Panc1 (cell line): ENCODE measurements around the gene ZNF516. TPM values are rescaled to one million over a fixed set of nuclear protein-coding genes. Genes with fewer than 3 reads are reported as not detected.

Experiments
- ATAC-seq: fragments of 200-7000 bp; cut with Tn5 transposase; 2 replicates; pipeline ENCODE4 v1.9.1; 2020; ENCODE audit warnings: mild to moderate bottlenecking, moderate library complexity
- BruUV-seq: library from RNA; stranded (reverse); fragments of 400-500 nt; replicated peaks from 2 replicates; lab custom pipeline; 2021; lab: Mats Ljungman, UMichigan
- CTCF ChIA-PET: fragments of 300-600 bp; sonication (Branson Sonifier 250); formaldehyde crosslinking; loops from one replicate; lab custom pipeline; 2022; ENCODE audit warnings: antibody characterized with exemption; lab: Charles Lee
- POLR2A ChIA-PET: fragments of 300-600 bp; sonication (Branson Sonifier 250); formaldehyde crosslinking; loops from one replicate; lab custom pipeline; 2022; ENCODE audit warnings: antibody characterized with exemption; lab: Charles Lee
- DNase-seq: peaks from one replicate; pipeline ENCODE4 v3.0.0-alpha.2; 2010; ENCODE audit warnings: low read depth, low spot score
- H3K27ac ChIP-seq: 2 replicates; pipeline ENCODE4 v1.5.1; 2011; ENCODE audit warnings: mild to moderate bottlenecking, low read length, inconsistent platforms
- H3K27me3 ChIP-seq: fragments of 200-500 bp; sonication (Bioruptor generic); 2 replicates; pipeline ENCODE4 v1.6.0; 2014; ENCODE audit warnings: low read length, inconsistent platforms; ENCODE audit not compliant: control insufficient read depth, insufficient read depth
- H3K36me3 ChIP-seq: fragments of 200-500 bp; sonication (Bioruptor generic); 2 replicates; pipeline ENCODE4 v1.5.1; 2014; ENCODE audit warnings: inconsistent platforms, mild to moderate bottlenecking, low read length, moderate library complexity; ENCODE audit not compliant: control insufficient read depth, insufficient read depth
- H3K4me1 ChIP-seq: 2 replicates; pipeline ENCODE4 v1.5.1; 2011; ENCODE audit warnings: inconsistent platforms, mild to moderate bottlenecking, low read length, moderate library complexity; ENCODE audit not compliant: control insufficient read depth, insufficient read depth
- H3K4me3 ChIP-seq, 2 experiments: 2 replicates each; pipeline ENCODE4 v1.5.1; 2011 to 2012; ENCODE audit warnings: low read depth in 2 of 2, low read length in 2 of 2, mild to moderate bottlenecking in 2 of 2, inconsistent platforms in 1 of 2, moderate library complexity in 1 of 2
- H3K9me3 ChIP-seq: fragments of 200-500 bp; sonication (Bioruptor generic); 2 replicates; pipeline ENCODE4 v1.5.1; 2014; ENCODE audit warnings: low read depth, mild to moderate bottlenecking, inconsistent platforms, low read length, moderate library complexity; ENCODE audit not compliant: control insufficient read depth, insufficient read depth
- POLR2AphosphoS5 ChIP-seq: IDR thresholded peaks from 2 replicates; pipeline ENCODE4 v1.6.1; 2012; ENCODE audit warnings: mild to moderate bottlenecking, low read depth, low read length, moderate library complexity
- SIN3A ChIP-seq: IDR thresholded peaks from 2 replicates; pipeline ENCODE4 v1.6.1; 2012; ENCODE audit warnings: low read depth, mild to moderate bottlenecking, low read length, moderate library complexity, borderline replicate concordance; ENCODE audit not compliant: insufficient read depth
- TCF7L2 ChIP-seq: IDR thresholded peaks from 2 replicates; pipeline ENCODE4 v1.6.1; 2011; ENCODE audit warnings: mild to moderate bottlenecking, low read depth, low read length, inconsistent platforms
- in situ Hi-C: cut with HindIII; loops from 2 replicates; pipeline ENCODE4 v1.10.0; 2016; ENCODE audit warnings: low sequenced_read_pairs, low pct_unique_long_range_greater_than_20kb
- intact Hi-C: fragments of 100-400 bp; cut with micrococcal nuclease; formaldehyde crosslinking; loops from one replicate; pipeline ENCODE4 v1.10.0; 2022; ENCODE audit not compliant: unreplicated experiment
- total RNA-seq: library from RNA; stranded (reverse); gene quantifications from one replicate; pipeline ENCODE4 v1.2.1, GENCODE V29; 2021; ENCODE audit not compliant: unreplicated experiment
- TF ChIP-seq, protein P1 (sequence below), 2 experiments: IDR thresholded peaks; 2 replicates each; pipeline ENCODE4 v1.6.1; 2011 to 2012; ENCODE audit warnings: low read depth in 2 of 2, control low read depth in 1 of 2, low read length in 1 of 2, mild to moderate bottlenecking in 1 of 2, moderate library complexity in 1 of 2; ENCODE audit not compliant: insufficient read depth in 1 of 2
- TF ChIP-seq, protein P2 (sequence below): fragments of 450-650 bp; IDR thresholded peaks from 2 replicates; pipeline ENCODE4 v1.5.1; 2017; ENCODE audit warnings: mild to moderate bottlenecking

Gene ZNF516
- total RNA-seq, 1 experiment from 2014 or later, result 28.6 TPM

- H3K9me3 ChIP-seq, result no peaks in the 10 kb centered on the region
- no peaks in the 10 kb centered on the region for H3K27me3 ChIP-seq
- ChIA-PET POLR2A (no interaction called here), CTCF (no interaction called here)
- in situ Hi-C loops, result no loop called here
- TF ChIP-seq, protein P1, sequence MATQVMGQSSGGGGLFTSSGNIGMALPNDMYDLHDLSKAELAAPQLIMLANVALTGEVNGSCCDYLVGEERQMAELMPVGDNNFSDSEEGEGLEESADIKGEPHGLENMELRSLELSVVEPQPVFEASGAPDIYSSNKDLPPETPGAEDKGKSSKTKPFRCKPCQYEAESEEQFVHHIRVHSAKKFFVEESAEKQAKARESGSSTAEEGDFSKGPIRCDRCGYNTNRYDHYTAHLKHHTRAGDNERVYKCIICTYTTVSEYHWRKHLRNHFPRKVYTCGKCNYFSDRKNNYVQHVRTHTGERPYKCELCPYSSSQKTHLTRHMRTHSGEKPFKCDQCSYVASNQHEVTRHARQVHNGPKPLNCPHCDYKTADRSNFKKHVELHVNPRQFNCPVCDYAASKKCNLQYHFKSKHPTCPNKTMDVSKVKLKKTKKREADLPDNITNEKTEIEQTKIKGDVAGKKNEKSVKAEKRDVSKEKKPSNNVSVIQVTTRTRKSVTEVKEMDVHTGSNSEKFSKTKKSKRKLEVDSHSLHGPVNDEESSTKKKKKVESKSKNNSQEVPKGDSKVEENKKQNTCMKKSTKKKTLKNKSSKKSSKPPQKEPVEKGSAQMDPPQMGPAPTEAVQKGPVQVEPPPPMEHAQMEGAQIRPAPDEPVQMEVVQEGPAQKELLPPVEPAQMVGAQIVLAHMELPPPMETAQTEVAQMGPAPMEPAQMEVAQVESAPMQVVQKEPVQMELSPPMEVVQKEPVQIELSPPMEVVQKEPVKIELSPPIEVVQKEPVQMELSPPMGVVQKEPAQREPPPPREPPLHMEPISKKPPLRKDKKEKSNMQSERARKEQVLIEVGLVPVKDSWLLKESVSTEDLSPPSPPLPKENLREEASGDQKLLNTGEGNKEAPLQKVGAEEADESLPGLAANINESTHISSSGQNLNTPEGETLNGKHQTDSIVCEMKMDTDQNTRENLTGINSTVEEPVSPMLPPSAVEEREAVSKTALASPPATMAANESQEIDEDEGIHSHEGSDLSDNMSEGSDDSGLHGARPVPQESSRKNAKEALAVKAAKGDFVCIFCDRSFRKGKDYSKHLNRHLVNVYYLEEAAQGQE (IDR thresholded peaks at IDR 0.05; ENCODE audit: insufficient read depth in 1 of 2, low read depth in 2 of 2, low read length in 1 of 2), result no peak
- TF ChIP-seq TCF7L2, result no peak
- TF ChIP-seq POLR2AphosphoS5, result no peak
- TF ChIP-seq, protein P2, sequence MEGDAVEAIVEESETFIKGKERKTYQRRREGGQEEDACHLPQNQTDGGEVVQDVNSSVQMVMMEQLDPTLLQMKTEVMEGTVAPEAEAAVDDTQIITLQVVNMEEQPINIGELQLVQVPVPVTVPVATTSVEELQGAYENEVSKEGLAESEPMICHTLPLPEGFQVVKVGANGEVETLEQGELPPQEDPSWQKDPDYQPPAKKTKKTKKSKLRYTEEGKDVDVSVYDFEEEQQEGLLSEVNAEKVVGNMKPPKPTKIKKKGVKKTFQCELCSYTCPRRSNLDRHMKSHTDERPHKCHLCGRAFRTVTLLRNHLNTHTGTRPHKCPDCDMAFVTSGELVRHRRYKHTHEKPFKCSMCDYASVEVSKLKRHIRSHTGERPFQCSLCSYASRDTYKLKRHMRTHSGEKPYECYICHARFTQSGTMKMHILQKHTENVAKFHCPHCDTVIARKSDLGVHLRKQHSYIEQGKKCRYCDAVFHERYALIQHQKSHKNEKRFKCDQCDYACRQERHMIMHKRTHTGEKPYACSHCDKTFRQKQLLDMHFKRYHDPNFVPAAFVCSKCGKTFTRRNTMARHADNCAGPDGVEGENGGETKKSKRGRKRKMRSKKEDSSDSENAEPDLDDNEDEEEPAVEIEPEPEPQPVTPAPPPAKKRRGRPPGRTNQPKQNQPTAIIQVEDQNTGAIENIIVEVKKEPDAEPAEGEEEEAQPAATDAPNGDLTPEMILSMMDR, result no peak
- TF ChIP-seq SIN3A, result no peak
- BruUV-seq, result no TSS peak
- 0 out of 2 replicates have a peak, but pooled peaks have one; percentile 8 for ATAC-seq
- intact Hi-C loops, result loop anchor here (2.0 to 5.0 kb wide), 2 partner anchors 20 to 71 kb away; no protein-coding TSS in a partner anchor
- H3K4me3 ChIP-seq, result no peak overlapping the region
- no peak overlapping the region for H3K27ac ChIP-seq
- no peaks in the 10 kb centered on the region for H3K4me1 ChIP-seq
- no peaks in the 10 kb centered on the region for H3K36me3 ChIP-seq
- DNase-seq, result no peak
Measured at GRCh38 chr18:76406791-76407190, 88.3 kb downstream of the ZNF516 start.

GRCh38 chr18:76405681-76406356 lies 89.2 kb downstream of the ZNF516 start:
- CTCF ChIA-PET, result no interaction called here

More at GRCh38 chr18:76405681-76406356, 89.2 kb downstream of the ZNF516 start:
- POLR2A ChIA-PET, result no interaction called here
- Histone ChIP-seq H3K4me1 (0 out of 2 replicates have a peak, but pooled peaks cover 2% of the 10 kb centered on the region), H3K27me3 (no peaks in the 10 kb centered on the region), H3K4me3 (no peak overlapping the region), H3K27ac (no peak overlapping the region), H3K36me3 (no peaks in the 10 kb centered on the region), H3K9me3 (no peaks in the 10 kb centered on the region)
- ATAC-seq (peak; percentile 86), DNase-seq (no peak)
- intact Hi-C loops (loop anchor here (2.0 to 5.0 kb wide), 2 partner anchors 21 to 71 kb away; no protein-coding TSS in a partner anchor), in situ Hi-C loops (no loop called here)
- TF ChIP-seq SIN3A (no peak), TCF7L2 (no peak), POLR2AphosphoS5 (no peak)
- TF ChIP-seq, protein P2, result no peak
- TF ChIP-seq, protein P1 (IDR thresholded peaks at IDR 0.05; ENCODE audit: insufficient read depth in 1 of 2, low read depth in 2 of 2, low read length in 1 of 2), result no peak
- BruUV-seq, result no TSS peak
